HS-27A (cell line): ENCODE measurements around the gene GALK1.
"Not testable (repeated sequence)": the region's sequence is repeated elsewhere in the genome, so short reads cannot be mapped to it uniquely, and the experiment has no call there.

Experiments
- DNase-seq: peaks from one replicate; pipeline ENCODE4 v3.0.0-alpha.2; 2012; ENCODE audit warnings: low read depth, missing footprints

GALK1 gene

GRCh38 chr17:75783803-75784472 lies 18.9 kb upstream of the GALK1 start:
- DNase-seq, result no peak

DNA sequence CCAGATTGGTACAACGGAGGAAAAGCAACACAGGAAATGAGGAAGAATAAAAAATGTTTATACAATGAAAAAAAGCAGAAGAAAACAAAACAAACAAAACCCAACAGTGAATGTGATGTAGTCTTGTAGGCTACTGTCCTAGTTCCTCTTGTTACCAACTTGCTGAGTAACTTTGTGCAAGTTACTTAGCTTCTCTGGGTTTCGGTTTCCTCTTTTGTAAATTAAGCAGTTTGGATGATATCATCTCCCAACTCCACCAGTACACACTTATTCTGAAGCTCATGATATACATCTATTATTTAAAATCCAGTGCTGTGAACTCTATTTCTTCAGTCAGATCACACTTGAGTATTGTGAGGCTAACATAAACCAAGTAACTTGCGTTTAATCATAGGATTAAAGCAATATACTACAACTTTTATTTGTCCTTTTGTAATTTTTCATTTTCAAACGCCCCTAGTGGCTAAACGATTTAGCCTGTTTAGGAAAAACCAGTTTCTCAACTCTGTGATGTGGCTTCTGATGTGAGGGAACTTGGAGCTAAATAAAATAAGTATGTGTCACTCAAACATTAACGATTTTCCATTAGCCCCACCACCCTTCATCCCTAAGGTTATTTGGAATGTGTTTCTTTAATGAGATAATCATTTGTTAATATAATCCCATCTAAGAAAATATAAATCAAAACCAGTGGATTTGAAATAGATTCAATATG lies 18.2 kb upstream of the GALK1 start:
- no peak for DNase-seq

GRCh38 chr17:75779987-75780889 lies 15.2 kb upstream of the GALK1 start:
- no peak for DNase-seq

DNA sequence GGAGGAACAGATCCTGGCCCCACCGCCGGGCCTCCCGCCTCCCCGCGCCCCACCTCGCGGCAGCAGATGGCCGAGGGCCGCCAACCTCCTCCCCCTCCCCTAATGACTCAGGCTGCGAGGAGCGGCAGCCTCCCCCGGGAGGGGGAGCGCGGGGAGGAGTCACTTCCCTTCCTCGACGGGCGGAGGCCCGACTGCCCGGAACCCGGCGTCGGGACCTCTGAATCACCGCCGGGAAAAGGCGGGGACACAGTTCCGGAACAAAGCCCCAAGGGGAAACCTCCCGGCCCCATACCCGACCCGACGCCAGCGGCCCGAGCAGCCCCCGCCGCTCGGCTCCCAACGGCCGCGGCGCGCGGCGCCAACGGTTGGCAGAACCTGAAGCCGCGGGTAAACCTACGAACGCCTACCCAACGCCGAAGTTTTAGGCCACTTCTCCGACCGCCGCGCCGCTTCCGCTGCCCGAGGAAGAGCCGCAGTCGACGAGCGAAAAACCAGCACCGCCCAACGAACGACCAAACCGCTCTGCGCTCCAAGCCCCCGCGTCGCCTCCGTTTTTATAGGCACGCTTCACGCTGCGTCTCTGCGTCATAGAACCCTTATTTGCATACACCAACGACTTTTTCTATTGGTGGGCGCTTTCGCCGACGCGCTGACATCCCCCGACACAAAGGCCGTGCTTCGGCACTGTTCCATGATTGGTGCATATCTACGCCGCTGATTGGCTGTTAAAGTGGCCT lies 14.4 kb upstream of the GALK1 start:
- peak; percentile 92 for DNase-seq

DNA sequence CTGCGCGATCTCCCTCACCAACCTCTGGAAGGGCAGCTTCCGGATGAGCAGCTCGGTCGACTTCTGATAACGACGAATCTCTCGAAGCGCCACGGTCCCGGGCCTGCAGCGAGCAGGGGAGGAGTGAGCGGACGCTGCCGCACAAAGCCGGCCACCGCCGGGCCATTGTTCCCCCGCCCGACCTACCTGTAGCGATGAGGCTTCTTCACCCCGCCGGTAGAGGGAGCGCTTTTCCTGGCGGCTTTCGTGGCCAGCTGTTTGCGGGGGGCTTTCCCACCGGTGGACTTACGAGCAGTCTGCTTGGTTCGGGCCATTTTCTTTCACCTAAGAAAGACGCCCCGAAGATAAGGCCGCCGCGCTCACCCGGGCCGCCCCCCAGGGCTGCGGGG lies 13.9 kb upstream of the GALK1 start:
- no peak for DNase-seq

- DNase-seq, result not testable (repeated sequence)
Observed at GRCh38 chr17:75778066-75778860, 13.3 kb upstream of the GALK1 start.

DNA sequence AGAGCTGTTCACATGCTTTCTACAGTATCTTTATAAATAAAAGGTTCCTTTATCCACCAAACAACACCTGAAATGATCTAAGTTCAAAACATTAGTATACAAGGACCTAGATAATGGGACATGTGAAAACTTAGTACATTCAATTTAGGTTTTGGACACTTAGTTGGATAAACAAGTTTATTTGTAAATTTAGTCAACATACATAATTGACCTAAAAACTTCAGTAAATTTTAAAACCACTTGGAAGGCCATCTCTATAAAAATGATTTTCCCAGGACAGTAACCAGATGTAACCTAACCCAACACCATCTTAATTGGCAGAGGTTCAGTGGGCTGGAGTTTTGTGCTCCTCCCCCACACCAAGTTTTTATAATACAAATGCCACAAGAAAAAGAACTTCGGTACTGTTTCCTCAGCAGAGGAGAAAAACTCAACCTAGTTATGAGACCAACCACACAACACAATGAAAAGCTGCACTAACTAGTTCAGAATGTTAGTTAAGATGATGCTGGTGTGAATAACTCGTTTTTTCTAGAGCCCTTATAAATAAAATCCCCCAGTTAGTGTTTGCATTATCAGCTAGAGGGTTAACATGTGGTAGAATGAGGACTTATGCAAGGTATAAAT lies 12.4 kb upstream of the GALK1 start:
- DNase-seq, result no peak

DNA sequence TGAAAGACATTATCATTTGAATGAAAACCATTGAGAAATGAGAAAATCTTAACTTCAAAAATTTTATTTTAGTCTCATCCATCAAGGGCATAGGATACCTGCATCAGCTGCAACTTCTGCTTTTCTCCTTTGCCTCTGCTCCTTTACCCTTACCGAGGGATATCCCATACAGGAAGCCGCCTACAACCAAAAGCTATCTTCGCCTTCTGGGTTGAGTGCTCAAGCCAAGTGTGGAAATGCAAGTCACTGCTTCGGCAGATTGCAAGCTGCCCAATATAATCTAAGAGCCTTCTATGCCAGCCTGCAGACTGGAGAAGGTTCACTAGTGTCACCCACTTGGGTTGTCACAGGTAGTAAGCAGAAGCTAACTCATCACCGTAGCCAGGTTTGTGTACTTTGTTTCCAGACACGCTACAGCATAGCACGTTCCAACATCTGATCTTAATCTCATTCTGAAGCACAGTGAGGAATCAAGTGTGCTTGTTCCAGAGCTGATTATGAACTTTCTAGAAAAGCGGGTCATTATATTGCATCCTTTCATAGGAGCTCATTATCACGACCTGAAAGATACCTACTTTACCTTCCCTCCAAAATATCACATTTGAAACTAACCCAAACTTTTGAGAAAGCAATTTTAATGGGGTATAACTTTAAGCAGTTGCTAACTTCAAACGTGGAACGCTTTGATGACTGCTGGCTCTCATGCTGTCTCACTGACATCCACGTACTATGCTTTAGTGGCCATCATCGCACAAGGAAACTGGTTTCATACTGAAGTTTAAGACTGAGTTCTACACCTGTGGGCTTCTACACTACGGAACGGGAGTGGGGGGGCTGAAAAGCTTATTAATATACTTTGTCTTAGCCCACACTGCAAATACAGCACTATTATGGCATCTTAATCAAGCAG lies 11.6 kb upstream of the GALK1 start:
- DNase-seq, result no peak

DNA sequence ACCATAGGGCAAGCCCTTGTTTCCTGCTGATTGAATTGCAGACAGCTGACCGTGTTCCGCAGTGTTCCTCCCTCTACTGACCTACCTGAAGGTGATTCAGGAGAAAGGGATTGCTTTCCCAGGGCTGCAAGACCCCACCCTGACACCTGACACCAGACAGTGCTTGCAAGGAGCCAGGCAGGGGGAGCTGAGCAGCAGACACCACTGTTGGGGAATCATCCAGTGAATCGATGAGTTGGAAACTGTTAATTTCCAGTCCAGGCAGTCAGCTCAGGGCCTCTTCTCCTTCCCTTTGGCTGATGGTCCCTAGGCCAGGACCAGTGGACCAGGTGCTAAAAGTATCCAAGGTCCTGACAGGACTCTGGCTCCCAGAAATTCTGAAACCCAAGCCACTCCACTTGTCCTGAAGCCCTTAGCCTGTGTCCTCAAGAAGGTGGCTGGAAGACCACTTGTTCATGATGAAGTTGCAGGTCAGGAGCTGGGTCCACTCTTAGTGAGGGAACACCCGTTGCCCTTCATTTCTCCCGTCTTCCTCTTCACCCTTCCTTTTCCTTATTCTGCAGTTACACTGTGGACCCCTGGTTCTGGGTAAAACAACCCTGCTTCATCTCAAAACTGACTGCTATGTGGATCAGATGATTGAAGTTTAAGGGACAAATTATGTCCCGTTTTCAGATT lies 10.1 kb upstream of the GALK1 start:
- no peak for DNase-seq

DNA sequence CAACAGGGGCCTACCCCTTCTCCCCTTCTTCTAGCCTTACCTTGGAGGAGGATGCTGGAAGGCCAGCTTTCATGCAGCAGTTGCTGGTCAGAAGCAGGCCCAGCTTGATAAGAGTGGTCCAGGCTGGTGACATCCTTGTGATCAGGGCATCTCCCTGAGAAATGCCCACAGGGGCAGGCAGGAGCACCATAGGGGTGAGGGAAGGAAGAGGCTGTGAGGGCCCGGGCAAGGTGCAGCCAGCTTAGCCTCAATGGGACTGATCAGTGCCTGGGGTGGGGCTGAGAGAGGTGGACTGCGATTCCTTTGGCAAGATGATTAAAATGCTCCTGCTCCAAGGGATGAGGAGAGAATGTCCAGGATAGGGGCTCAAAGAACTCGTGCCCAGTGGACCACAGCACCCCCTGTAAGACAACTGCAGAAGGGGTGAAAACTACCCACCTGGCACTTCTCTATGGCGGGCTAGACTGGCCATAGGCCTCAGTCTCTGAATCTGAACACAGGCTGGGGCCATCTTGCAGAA lies 9.5 kb upstream of the GALK1 start:
- DNase-seq, result no peak

DNA sequence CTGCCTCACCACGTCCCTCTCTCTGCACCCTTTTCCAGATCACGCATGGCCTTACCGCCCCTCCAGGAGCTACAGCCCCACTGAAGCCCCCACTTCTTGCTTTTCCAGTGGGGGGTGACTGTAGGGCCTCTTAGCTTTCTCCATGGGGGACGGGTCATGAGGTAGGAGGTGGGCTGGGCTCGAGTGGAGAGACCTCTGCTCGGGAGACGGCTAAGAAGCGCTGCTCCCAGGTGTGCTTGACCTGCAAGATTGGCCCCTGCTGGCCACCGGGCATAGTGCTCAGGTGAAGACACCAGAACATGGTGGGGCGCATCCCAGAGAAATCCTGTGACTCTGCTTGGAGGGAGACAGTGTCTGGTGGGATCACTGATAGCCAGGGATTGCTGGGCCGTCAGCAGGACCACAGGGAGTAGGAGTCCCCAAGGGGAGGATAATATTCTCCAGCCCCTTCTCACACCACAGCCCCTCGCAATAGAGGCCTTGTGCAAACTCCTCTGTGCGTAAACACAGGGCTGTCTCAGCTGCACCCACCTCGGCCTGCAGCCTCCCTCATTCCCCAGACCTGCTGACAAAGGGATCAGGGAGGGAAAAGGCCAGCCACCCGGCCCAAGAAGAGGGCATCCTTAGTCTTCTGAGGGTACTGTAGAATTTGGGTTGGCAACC lies 8.9 kb upstream of the GALK1 start:
- DNase-seq, result no peak

DNA sequence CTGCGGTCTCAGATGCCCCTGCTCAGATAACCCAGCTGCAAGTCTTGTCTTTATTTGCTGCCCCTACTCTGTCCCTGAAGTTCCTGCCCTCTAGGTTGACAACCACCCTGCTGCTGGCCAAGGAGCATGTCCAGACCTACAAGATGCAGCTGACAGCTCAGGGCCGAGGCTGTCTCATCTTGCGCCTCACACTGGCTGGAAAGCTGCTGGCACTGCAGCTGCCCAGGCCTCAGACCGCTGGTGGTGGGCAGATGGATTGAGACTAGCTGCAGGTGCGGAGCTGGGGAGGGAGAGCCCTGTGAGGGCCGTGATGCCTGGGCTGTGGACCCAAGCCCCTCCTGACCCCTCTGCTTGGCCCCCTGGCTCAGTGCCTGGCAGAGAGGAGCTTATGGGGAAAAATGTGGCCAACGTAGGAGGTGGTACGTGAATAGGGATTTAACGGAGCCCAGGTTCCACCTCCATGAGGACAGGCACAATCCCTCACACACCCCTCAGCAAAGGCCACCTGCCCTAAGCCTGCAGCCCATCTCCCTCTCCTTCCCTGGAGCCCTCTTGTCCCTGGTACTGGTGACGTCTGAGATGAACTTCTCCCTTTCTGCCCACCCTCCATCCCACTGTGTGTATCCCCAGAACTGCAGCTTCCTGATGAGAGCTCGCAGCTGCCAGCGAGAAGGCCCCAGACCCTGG lies 8.3 kb upstream of the GALK1 start:
- DNase-seq, result no peak

DNA sequence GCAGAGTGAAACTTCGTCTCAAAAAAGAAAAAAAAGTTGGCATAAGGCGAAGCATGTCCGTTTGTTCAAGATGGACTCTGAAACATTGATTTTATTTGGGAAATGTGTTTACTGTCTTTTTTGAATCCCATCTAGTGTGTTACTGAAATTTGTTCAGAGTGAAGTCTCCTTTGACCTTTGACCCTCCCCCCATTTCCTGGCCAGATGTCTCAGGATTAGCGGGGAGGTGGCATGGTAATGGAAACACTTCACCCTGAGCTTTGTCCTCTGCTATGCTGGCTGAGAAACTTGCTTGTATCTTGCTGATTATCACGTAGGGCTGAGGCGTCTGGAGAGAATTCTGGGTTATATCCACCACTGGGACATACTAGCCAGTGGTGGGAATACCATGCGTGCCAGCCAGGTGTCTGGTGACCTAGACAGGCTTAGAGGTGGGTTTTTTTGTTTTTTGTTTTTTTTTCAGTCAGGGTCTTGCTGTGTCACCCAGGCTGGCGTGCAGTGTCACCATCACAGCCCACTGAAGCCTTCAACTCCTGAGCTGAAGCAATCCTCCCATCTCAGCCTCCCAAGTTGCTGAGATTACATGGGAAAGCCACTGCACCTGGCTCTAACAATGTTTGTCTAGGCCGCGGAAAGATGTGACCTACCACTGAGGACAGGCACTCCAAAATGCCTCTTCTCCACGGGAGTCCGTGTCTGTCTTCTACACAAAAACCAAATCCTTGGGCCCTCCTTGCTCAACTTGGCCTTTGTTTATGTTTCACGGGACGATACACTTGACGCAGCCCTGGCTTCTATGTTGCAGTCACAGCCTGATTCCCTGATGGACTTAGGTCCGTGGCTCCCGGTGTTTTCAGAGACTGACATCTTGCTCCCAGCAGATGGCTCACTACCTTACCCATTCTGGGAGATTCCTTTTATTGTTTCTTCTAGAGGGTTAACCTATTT lies 6.6 kb upstream of the GALK1 start:
- DNase-seq, result no peak

DNA sequence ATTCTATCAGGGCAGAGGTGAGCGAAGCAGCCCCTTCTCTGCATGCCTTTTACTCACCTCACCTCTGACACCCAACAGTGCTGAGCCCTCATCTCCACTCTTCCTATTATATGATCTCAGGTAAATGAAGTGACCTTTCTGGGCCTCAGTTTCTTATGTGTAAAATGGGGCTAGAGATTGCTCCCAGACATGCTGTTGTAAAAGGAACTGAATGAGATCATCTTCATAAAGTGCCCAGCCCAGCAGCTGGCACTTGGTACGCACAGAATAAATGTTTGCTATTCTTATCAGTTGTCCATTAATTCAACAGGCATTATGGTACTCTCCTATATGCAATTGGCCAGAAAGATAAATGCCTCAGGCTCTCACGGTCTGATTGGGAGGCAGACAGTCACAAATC lies 4.5 kb upstream of the GALK1 start:
- DNase-seq, result no peak

DNA sequence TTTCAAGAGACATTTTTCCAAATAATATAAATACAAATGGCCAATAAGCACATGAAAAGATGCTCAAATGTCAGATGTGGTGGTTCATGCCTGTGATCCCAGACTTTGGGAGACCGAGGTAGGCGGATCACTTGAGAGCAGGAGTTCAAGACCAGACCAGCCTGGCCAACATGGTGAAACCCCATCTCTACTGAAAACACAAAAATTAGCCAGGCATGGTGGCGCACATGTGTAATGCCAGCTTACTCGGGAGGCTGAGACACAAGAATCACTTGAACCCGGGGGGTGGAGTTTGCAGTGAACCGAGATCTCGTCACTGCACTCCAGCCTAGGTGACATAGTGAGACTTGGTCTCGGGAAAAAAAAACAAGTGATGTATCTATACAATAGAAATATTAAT lies 2.9 kb upstream of the GALK1 start:
- DNase-seq, result no peak

DNA sequence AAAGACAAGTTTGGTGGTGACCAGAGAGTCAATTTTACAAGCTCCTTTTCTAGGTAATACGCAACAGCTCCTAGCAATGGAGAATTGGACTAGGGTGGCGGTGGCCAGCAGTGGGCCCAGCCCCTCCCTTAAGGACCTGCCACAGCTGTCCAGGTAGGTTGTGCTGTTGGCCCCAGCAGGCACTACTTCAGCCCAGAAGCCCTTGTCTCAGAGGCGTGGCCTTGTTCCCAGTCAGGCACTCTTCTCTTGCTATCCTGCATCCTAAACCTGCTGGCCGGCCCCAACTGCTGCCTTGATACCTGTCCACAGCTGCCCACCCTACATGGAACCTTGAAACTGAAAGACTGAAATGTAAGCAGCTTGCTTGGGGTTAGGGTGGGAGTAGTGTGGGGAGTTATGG lies 989 bp upstream of the GALK1 start:
- DNase-seq, result no peak

- DNase-seq, result no peak
Observed at GRCh38 chr17:75764417-75764710, 628 bp downstream of the GALK1 start.
